Measurements from ENCODE around the gene IL20RA.

IL20RA gene

GRCh38 chr6:137025786-137026730 lies 18.7 kb downstream of the IL20RA start:
- Histone ChIP-seq H3K9ac (no peak overlapping the region), H3K27me3 (ENCODE audit: control insufficient read depth, insufficient read depth, low read length) (no peaks in the 10 kb centered on the region), H3K4me1 (peaks cover 5% of the 10 kb centered on the region), H3K4me2 (ENCODE audit: low read length) (peak overlapping the region; percentile 5), H3K9me3 (ENCODE audit: control insufficient read depth, low read length) (no peaks in the 10 kb centered on the region), H3K79me2 (no peaks in the 10 kb centered on the region), H3K27ac (no peak overlapping the region), H2AFZ (no peak overlapping the region), H3K4me3 (ENCODE audit: low read depth, low read length) (no peak overlapping the region), H3K36me3 (ENCODE audit: control insufficient read depth, insufficient read depth, low read length) (no peaks in the 10 kb centered on the region)
- no peak for TF ChIP-seq CTCF (IDR thresholded peaks at IDR 0.05)

GRCh38 chr6:137024237-137024990 lies 20.4 kb downstream of the IL20RA start:
- no peaks in the 10 kb centered on the region for H3K9me3 ChIP-seq (ENCODE audit: control insufficient read depth, low read length)
- no peaks in the 10 kb centered on the region for H3K36me3 ChIP-seq (ENCODE audit: control insufficient read depth, insufficient read depth, low read length)
- TF ChIP-seq CTCF (IDR thresholded peaks at IDR 0.05), result no peak
- no peaks in the 10 kb centered on the region for H3K27me3 ChIP-seq (ENCODE audit: control insufficient read depth, insufficient read depth, low read length)
- no peaks in the 10 kb centered on the region for H3K79me2 ChIP-seq
- H3K4me2 ChIP-seq (ENCODE audit: low read length), result no peak overlapping the region
- peaks cover 5% of the 10 kb centered on the region for H3K4me1 ChIP-seq
- H3K27ac ChIP-seq, result no peak overlapping the region
- no peak overlapping the region for H3K4me3 ChIP-seq (ENCODE audit: low read depth, low read length)
- no peak overlapping the region for H3K9ac ChIP-seq
- no peak overlapping the region for H2AFZ ChIP-seq

- TF ChIP-seq CTCF (IDR thresholded peaks at IDR 0.05), result no peak
- no peaks in the 10 kb centered on the region for H3K9me3 ChIP-seq (ENCODE audit: control insufficient read depth, low read length)
- no peak overlapping the region for H3K4me3 ChIP-seq (ENCODE audit: low read depth, low read length)
- no peaks in the 10 kb centered on the region for H3K79me2 ChIP-seq
- no peak overlapping the region for H3K9ac ChIP-seq
- peaks cover 5% of the 10 kb centered on the region for H3K4me1 ChIP-seq
- H3K27ac ChIP-seq, result no peak overlapping the region
- H3K27me3 ChIP-seq (ENCODE audit: control insufficient read depth, insufficient read depth, low read length), result no peaks in the 10 kb centered on the region
- H2AFZ ChIP-seq, result no peak overlapping the region
- H3K4me2 ChIP-seq (ENCODE audit: low read length), result peak overlapping the region; percentile 18
- H3K36me3 ChIP-seq (ENCODE audit: control insufficient read depth, insufficient read depth, low read length), result no peaks in the 10 kb centered on the region
These were observed 24.0 kb downstream of the IL20RA start for GRCh38 chr6:137020776-137021175.

GRCh38 chr6:137019476-137020272 lies 25.1 kb downstream of the IL20RA start:
- Histone ChIP-seq H3K27me3 (ENCODE audit: control insufficient read depth, insufficient read depth, low read length) (no peaks in the 10 kb centered on the region), H3K4me1 (peaks cover 5% of the 10 kb centered on the region), H3K9me3 (ENCODE audit: control insufficient read depth, low read length) (no peaks in the 10 kb centered on the region), H3K79me2 (no peaks in the 10 kb centered on the region), H2AFZ (no peak overlapping the region), H3K36me3 (ENCODE audit: control insufficient read depth, insufficient read depth, low read length) (no peaks in the 10 kb centered on the region), H3K9ac (no peak overlapping the region), H3K4me2 (ENCODE audit: low read length) (no peak overlapping the region), H3K27ac (no peak overlapping the region), H3K4me3 (ENCODE audit: low read depth, low read length) (no peak overlapping the region)
- no peak for TF ChIP-seq CTCF (IDR thresholded peaks at IDR 0.05)
